ENCODE data around the gene TRAPPC10.

TRAPPC10 gene

GRCh38 chr21:44006017-44006619 lies 6.0 kb upstream of the TRAPPC10 start:
- DNase-seq = no peak

DNA sequence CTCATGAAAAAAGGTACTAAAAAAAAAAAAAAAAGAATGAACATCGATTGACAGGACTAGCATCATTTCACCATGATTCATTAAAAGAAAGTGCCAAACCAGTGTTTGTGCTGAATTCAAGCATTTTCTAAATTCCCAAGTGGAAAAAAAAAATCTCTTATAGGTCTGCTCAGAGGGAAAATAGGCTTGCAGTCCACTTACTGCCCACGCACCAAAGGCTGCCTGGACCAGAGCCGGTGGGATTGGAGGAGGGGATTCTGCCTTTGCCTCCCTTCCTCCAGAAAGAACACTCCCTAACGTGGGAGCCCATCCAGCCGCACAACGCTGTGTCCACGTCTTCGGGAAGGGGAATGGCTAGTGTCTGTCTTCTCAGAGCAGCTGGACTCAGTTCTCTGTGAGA lies 5.5 kb upstream of the TRAPPC10 start:
- DNase-seq = no peak

DNA sequence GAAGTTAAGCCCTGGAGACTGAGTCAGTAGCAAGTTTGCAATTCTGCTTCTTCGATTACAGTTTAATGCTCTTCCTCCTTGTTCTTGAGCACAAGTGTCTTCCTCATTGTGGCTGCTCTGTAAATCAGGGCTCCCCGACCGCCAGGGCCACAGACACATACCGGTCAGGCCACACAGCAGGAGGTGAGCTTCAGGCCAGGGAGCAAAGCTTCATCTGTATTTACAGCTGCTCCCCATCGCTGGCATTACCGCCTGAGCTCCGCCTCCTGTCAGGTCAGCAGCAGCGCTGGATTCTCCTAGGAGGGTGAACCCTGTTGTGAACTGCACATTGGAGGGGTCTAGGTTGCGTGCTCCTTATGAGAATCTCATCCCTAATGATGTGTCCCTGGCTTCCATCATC lies 1.7 kb upstream of the TRAPPC10 start:
- no peak for DNase-seq

DNA sequence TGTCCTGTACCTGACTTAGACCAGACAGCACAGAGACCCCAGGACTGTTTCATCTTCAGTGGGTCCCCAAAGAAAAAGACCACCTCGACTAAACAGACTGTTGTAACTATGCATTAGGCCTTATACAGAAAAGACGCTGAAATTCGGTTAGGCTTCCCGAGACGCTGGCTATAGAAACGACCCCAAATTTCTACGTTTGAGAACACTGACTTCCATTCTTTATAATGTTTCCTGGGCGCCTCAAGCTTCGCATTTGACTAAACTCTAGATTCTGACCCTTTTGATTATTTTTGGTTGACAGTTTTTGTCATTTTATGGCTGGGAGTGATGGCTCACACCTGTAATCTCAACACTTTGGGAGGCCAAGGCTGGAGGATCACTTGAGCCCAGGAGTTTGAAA lies 986 bp upstream of the TRAPPC10 start:
- DNase-seq = no peak

GRCh38 chr21:44012474-44013379 lies 618 bp downstream of the TRAPPC10 start:
- peak; percentile 60 to 89 (median 73) for DNase-seq

GRCh38 chr21:44013380-44014088 lies 1.4 kb downstream of the TRAPPC10 start:
- peak in 3 of 5 experiments; percentile 19 to 67 (median 30) for DNase-seq

DNA sequence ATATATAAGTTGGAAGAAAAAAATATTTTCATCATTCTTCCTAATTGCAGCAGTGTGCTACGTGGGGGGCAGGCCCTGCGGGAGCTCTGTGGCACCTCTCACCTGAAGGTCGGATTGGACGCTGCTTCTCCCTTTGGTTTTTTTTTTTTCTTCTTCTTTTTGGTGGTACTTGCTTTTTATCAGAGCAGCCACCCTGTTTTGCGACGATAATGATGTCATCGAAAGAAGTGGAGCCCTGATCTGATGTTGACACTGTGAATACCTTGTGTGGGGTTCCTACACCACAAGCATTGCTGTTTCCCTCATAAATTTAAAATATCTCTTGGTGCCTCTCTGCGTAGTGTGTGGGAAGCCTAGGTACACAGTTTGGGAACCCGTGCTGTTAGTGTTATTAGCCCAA lies 5.5 kb downstream of the TRAPPC10 start:
- no peak for DNase-seq

- no peak for DNase-seq
These were observed 6.0 kb downstream of the TRAPPC10 start for GRCh38 chr21:44018127-44018526.

DNA sequence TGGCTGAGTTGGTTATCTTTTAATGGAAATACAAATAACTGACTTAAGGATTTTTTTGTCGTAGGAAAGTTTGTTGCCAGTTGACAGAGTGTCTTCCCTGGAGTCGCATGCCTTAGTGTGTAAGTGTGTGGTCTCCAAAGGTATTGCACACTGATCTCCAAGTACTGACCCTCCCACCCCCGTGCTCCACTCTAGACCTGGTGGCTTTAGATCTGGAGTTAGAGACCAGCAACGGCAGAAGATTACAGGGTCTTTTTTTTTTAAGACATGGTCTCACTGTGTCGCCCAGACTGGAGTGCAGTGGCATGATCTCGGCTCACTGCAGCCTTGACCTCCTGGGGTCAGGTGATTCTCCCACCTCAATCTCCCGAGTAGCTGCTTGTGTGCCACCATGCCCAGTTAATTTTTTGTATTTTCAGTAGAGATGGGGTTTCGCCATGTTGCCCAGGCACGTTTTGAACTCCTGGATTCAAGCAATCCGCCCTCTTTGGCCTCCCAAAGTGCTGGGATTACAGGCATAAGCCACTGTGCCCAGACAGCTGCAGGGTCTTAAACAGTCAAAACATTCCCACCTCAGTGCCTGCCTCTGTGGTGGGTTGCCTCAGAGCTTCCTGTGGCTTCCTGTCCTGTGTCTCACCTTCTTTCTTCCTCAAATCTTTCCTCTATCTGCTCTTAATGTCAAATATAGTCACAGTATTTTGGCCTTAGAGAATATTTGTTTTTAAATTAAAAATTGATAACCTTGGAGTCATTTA lies 6.9 kb downstream of the TRAPPC10 start:
- DNase-seq = peak in 2 of 5 experiments; percentile 17 to 22

DNA sequence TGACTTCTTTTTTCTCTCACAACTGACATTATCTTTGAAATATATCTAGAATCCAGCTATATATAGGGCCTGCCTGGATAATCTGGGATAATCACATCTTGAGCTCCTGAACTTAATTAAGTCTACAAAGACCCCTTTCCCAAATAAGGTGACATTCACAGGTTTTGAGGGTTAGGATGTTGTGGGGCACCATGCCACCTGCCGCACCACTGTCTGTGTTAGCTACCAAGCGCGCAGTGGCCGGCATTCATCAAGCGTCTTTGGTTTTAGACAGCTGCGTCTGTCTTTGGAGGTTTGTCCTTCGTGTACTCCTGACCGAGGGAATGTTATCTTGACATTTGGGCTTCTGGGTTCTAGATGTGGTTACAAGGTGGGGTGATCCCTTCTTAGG lies 7.5 kb downstream of the TRAPPC10 start:
- no peak for DNase-seq

DNA sequence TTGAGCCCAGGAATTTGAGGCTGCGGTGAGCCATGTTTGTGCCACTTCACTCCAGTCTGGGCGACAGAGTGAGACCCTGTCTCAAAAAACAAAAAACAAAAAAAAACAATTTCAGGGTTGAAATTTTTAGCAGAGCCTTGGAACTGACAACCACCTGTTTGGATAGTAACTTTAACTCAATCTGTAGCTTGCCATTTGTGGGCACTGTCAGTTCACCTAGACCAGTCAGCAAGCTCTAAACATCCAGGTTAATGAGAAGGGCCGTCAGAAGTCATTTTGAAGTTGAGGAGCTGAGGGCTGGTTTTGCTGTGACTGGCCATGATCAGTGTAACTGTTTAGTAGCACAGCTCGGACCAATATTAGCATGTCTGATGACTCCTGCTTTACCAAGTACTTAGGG lies 8.4 kb downstream of the TRAPPC10 start:
- DNase-seq = no peak

- no peak for DNase-seq
These were observed 9.0 kb downstream of the TRAPPC10 start for GRCh38 chr21:44021064-44021463.

DNA sequence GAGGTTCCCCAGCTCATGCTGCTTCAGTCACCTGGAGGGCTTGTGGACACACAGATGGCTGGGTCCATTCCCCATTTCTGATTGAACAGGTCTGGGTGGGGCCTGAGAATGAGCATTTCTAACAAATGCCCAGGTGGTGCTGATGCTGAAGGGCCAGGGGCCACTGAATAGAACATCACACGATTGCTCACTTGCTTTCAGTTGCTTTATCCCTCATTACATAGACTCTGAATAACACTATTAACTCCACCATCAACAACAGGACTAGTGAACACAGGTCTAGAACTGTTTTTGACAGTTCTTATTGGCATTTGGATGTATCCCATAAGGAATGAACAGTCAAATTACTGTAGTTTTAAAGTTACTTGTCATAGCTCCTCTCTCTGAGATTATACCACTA lies 12.1 kb downstream of the TRAPPC10 start:
- DNase-seq = no peak

DNA sequence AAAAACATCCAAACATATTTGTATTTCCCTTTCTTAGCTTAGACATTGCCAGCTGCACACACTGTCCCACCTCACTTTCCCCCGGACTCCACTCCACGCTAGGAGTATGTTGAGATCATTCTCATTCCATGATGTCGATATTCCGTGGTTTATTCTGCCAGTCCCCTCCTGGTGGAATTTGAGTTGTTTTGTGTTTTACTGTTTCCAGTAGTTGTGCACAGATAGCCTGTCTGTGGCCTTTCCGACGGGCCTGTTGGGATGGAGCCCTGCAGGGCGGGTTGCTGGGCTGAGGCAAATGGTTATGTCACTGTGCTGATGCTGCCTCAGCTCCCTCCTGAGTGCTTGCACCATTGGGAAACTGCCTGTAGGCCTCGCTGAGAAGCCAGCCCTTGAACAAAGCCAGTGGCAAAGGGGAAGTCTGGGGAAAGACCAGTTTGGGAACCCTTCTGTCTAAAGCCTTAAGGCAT lies 12.8 kb downstream of the TRAPPC10 start:
- no peak for DNase-seq

- DNase-seq = no peak
These were observed 15.6 kb downstream of the TRAPPC10 start for GRCh38 chr21:44027607-44028286.

DNA sequence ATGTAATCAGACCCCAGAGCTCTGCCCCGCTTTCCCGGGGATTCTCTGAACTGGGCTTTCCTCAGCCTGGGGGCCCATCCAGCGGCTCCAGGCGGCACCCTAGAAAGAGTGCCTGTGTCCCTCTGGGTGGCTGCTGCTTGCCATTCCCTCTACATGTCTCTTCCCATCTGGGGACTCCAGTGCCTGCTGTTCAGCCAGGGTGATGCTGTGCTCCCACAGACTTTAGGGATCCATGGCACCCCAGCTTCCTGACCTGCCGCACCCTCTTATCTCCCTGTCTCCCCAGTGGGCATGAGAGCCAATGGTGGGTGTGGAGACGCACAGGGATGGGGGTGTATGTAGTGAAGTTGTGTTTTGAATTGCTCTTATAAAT lies 16.2 kb downstream of the TRAPPC10 start:
- no peak for DNase-seq

- no peak for DNase-seq
These were observed 17.5 kb downstream of the TRAPPC10 start for GRCh38 chr21:44029460-44030087.

DNA sequence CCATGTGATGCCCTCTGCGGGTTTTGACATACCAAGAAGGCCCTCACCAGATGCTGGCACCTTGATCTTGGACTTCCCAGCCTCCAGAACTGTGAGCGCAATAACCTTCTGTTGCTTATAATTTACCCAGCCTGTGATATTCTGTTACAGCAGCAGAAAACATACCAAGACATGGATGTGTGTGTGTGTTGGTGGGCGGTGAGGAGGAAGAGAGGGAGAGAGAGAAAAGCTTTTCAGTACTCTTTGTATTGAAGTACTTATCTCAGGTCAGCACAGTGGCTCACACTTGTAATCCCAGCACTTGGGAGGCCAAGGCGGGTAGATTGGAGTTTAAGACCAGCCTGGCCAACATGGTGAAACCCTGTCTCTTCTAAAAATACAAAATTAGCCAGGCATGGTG lies 23.1 kb downstream of the TRAPPC10 start:
- DNase-seq = no peak

- no peak for DNase-seq
These were observed 26.0 kb downstream of the TRAPPC10 start for GRCh38 chr21:44038063-44038462.

GRCh38 chr21:44039828-44040227 lies 27.7 kb downstream of the TRAPPC10 start:
- peak in 1 of 5 experiments; percentile 48 for DNase-seq

- no peak for DNase-seq
These were observed 31.5 kb downstream of the TRAPPC10 start for GRCh38 chr21:44043613-44044012.

DNA sequence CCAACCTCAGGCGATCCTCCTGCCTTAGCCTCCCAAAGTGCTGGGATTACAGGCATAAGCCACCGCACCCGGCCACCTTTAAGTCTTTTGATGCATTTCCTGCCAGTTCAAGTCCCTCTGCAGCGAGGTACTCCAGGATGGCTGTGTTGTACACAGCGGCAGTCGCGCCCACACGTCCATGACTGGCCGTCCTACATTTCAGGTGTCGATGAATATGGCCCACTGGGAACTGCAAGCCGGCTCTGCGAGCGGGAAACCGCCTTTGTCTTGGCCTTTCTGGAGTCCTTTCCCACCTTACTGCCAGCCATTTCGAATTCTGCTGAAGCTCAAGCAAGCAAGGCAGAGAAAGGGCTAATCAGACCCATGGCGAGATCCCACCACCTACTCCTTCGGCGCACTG lies 34.6 kb downstream of the TRAPPC10 start:
- no peak for DNase-seq
